NB4 (cell line): ENCODE measurements around the gene DENND4A.

Experiments
- DNase-seq: peaks from one replicate; pipeline ENCODE4 v3.0.0; 2010; ENCODE audit warnings: low read depth
- H3K4me3 ChIP-seq: one replicate; pipeline ENCODE4 v1.5.1; 2011; ENCODE audit warnings: mild to moderate bottlenecking, low read depth, low read length, moderate library complexity
- MYC ChIP-seq: IDR thresholded peaks from 2 replicates; pipeline ENCODE4 v1.6.1; 2011; ENCODE audit warnings: low read depth, low read length
- POLR2A ChIP-seq: IDR thresholded peaks from 2 replicates; pipeline ENCODE4 v1.6.1; 2011; ENCODE audit warnings: mild to moderate bottlenecking; ENCODE audit not compliant: insufficient read length; ENCODE audit errors: extremely low read depth
- TF ChIP-seq, protein P1 (sequence below): IDR thresholded peaks from 2 replicates; pipeline ENCODE4 v1.6.1; 2011; ENCODE audit warnings: low read depth, low read length
- TF ChIP-seq, protein P2 (sequence below): IDR thresholded peaks from one replicate; pipeline ENCODE4 v1.5.1; 2012; ENCODE audit warnings: low read depth, low read length

The DENND4A gene

DNA sequence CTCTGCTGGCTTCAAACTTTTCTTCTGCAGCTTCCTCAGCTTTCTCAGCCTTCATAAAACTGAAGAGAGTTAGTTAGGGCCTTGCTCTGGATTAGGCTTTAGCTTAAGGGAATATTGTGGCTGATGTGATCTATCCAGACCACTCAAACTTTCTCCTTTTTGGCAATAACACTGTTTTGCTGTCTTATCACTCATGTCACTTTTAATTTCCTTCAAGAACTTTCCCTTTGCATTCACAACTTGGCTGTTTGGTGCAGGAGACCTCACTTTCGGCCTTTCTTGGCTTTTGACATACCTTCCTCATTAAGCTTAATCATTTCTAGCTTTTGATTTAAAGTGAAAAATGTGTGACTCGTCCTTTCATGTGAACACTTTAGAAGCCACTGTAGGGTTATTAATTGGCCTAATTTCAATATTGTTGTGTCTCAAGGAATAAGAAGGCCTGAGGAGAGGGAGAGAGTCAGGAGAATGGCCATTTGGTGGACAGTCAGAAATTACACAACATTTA lies 109.6 kb downstream of the DENND4A start:
- no peak for DNase-seq
- TF ChIP-seq, protein P1, sequence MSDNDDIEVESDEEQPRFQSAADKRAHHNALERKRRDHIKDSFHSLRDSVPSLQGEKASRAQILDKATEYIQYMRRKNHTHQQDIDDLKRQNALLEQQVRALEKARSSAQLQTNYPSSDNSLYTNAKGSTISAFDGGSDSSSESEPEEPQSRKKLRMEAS: no peak
- TF ChIP-seq MYC: no peak
- no peak for TF ChIP-seq POLR2A

DNA sequence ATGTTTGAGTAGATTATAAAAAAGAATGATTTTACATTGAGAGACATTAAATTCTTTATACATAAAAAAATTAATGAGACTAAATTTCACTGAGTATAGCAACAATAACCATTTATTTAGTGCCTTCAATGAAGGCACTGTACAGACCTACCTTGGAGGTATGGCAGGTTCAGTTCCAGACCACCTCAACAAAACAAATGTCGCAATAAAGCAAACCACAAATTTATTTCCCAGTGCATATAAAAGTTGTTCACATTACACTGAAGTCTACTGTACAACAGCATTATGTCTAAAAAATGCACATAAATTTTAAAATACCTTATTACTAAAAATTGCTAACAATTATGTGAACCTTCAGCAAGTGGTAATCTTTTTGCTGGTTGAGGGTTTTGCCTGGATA lies 111.5 kb downstream of the DENND4A start:
- no peak for TF ChIP-seq MYC
- TF ChIP-seq, protein P1: no peak
- TF ChIP-seq POLR2A: no peak
- TF ChIP-seq, protein P2, sequence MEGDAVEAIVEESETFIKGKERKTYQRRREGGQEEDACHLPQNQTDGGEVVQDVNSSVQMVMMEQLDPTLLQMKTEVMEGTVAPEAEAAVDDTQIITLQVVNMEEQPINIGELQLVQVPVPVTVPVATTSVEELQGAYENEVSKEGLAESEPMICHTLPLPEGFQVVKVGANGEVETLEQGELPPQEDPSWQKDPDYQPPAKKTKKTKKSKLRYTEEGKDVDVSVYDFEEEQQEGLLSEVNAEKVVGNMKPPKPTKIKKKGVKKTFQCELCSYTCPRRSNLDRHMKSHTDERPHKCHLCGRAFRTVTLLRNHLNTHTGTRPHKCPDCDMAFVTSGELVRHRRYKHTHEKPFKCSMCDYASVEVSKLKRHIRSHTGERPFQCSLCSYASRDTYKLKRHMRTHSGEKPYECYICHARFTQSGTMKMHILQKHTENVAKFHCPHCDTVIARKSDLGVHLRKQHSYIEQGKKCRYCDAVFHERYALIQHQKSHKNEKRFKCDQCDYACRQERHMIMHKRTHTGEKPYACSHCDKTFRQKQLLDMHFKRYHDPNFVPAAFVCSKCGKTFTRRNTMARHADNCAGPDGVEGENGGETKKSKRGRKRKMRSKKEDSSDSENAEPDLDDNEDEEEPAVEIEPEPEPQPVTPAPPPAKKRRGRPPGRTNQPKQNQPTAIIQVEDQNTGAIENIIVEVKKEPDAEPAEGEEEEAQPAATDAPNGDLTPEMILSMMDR: no peak
- DNase-seq: no peak
- H3K4me3 ChIP-seq: no peak overlapping the region

More for the DNA sequence above, 109.6 kb downstream of the DENND4A start:
- no peak overlapping the region for H3K4me3 ChIP-seq

DNA sequence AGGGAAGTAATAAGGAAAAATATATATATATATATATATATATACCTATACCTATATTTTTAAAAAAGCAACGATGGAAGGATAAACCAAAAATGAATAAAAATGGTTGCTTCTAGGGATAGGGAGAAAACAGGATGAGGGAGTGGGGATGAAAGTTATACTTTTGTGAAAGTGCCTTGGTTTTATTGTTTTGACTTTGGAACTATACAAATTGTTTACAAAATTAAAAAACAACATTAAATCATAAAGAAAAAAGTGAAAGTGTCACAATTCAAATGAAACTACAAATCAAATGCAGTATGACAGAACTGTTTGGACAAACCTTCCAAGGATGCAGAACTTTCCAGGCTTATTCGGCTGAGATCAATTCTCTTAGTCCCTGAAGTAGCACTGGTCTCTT lies 116.0 kb downstream of the DENND4A start:
- DNase-seq: no peak
- TF ChIP-seq POLR2A: no peak
- no peak for TF ChIP-seq MYC
- TF ChIP-seq, protein P1: no peak
- H3K4me3 ChIP-seq: no peak overlapping the region

DNA sequence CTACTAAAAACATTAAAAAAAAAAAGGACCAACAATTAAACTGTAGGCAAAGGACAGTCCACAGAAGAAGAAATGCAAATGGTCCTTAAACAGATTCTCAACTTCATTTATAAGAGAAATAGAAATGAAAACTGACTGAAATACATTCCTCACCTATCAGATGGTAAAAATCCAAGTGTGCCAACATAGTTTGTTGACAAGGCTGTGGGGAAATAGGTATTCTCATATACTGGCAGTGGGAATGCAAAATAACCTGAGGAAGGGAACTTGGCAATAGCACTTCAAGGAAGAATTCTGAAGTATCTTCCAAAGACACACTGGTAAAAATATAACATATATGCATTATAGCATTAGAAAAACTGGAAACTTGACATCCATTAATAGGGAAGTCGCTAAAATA lies 116.5 kb downstream of the DENND4A start:
- TF ChIP-seq MYC: no peak
- TF ChIP-seq, protein P1: no peak
- no peak for TF ChIP-seq POLR2A
- TF ChIP-seq, protein P2: no peak
- no peak for DNase-seq

DNA sequence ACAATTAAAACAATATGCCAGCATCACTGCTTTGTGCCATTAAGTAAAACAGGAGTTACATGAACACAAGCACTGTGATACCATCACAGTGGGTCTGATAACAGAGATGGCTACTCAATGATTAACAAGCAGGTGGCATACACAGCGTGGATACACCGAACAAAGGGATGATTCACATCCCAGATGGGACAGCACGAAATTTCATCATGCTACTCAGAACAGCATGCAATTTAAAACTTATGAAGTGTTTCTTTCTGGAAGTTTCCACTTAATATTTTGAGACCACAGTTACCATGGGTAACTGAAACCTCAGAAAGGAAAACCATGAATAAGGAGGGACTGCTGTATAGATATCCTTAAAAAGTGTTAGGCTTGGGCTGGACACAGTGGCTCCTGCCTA lies 125.8 kb downstream of the DENND4A start:
- TF ChIP-seq, protein P2: no peak
- TF ChIP-seq, protein P1: no peak
- no peak for TF ChIP-seq POLR2A
- TF ChIP-seq MYC: no peak
- DNase-seq: no peak

More for the DNA sequence above, 116.5 kb downstream of the DENND4A start:
- H3K4me3 ChIP-seq: no peak overlapping the region

DNA sequence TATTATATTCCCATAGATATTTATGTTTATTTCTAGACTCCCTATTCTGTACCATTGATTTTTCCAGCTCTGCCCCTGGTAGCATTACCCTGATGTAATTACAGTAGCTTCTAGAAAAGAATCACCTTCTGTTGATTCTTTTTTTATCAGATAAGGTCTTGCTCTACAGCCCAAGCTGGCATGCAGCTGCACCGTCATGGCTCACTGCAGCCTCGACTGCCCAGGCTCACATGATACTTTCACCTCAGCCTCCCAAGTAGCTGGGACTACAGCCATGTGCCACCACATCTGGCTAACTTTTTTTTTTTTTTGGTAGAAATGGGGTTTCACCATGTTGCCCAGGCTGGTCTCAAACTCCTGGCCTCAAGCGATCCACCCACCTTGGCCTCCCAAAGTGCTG lies 128.6 kb downstream of the DENND4A start:
- TF ChIP-seq MYC: no peak
- TF ChIP-seq, protein P2: no peak
- TF ChIP-seq, protein P1: no peak
- no peak for TF ChIP-seq POLR2A
- H3K4me3 ChIP-seq: no peak overlapping the region
- no peak for DNase-seq

More for the DNA sequence above, 125.8 kb downstream of the DENND4A start:
- H3K4me3 ChIP-seq: no peak overlapping the region

DNA sequence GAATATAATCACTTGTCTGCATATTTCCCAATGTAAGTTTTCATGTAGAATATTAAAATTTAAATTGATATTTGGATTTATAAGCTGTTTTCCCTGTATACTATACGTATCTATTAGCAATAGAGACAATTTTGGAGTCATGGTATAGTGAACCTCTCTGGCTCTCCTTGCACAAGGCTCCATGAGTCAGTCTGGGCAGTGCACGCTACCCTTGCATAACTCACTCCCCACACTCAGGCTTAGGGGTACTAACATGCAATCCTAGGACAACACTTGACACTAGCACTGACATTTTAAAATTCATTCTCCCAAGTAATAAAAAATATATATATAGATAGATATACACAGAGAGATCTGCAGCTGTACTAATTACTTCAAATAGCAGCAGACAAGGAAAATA lies 131.2 kb downstream of the DENND4A start:
- H3K4me3 ChIP-seq: no peak overlapping the region
- TF ChIP-seq MYC: no peak
- TF ChIP-seq, protein P1: no peak
- TF ChIP-seq POLR2A: no peak
- TF ChIP-seq, protein P2: no peak
- DNase-seq: peak; percentile 64
